Activated T-helper 1 cell treated with anti-CD3 and anti-CD28 coated beads, Interleukin-12 subunit alpha, Interleukin-12 subunit beta, Interleukin-2, Interleukin-4 antibody, amounts not matched to agents 30 ng/mL and 10 ng/mL and 1 ng/mL, durations not matched to agents 14 hours and 24 hours and 36 hours (primary cell): ENCODE measurements around the gene PLIN3. TPM values are rescaled to one million over a fixed set of nuclear protein-coding genes. Genes with fewer than 3 reads are reported as not detected.
"Not testable (repeated sequence)": the region's sequence is repeated elsewhere in the genome, so short reads cannot be mapped to it uniquely, and the experiment has no call there.

ENCODE experiments used
- DNase-seq: peaks from one replicate; pipeline ENCODE4 v3.0.0; 2021; ENCODE audit warnings: low spot score
- H3K27ac Mint-ChIP-seq: one replicate; pipeline ENCODE4 v1.8.0; 2021; ENCODE audit warnings: mild to moderate bottlenecking, mixed read lengths
- H3K27me3 Mint-ChIP-seq: one replicate; pipeline ENCODE4 v1.8.0; 2022; ENCODE audit warnings: mild to moderate bottlenecking, moderate library complexity, mixed read lengths; ENCODE audit not compliant: insufficient read depth
- H3K36me3 Mint-ChIP-seq: one replicate; pipeline ENCODE4 v1.8.0; 2021; ENCODE audit warnings: low read depth, mixed read lengths
- H3K4me1 Mint-ChIP-seq: one replicate; pipeline ENCODE4 v1.8.0; 2021; ENCODE audit warnings: low read depth, mixed read lengths
- H3K4me3 Mint-ChIP-seq: one replicate; pipeline ENCODE4 v1.8.0; 2021; ENCODE audit warnings: mild to moderate bottlenecking, moderate library complexity, mixed read lengths
- H3K9me3 Mint-ChIP-seq: one replicate; pipeline ENCODE4 v1.8.0; 2021; ENCODE audit warnings: mixed read lengths
- intact Hi-C: fragments of 100-400 bp; cut with micrococcal nuclease; formaldehyde crosslinking; loops from one replicate; pipeline ENCODE4 v1.15.1; 2024
- total RNA-seq: library from RNA; stranded (reverse); gene quantifications from 2 replicates; pipeline ENCODE4 v1.2.3, GENCODE V29; 2022

PLIN3 gene
- total RNA-seq, 1 donor from 2014 or later: 33.2 TPM

DNA sequence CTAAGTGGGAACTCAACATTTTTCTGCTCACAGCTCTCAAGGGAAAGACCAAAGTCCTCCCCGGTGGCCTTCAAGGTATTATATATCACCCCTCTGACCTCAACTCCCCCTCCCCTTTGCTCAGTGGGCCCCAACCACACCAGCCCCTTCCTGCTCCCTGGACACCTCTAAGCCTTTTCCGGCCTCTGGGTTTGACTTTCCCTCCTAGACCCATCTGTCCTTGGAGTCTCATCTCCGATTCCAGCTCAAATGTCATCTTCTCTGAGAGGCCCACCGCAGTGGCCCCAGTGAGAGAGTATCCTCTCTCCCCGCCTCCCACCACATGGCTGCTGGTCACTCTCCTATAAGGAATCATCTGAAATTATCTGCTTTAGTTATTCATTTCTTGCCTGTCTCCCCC, 40.9 kb upstream of the PLIN3 start:
- Mint-ChIP-seq H3K9me3 (no peaks in the 10 kb centered on the region), H3K27me3 (no peaks in the 10 kb centered on the region), H3K36me3 (peaks cover 15% of the 10 kb centered on the region), H3K4me3 (peak overlapping the region; percentile 70), H3K4me1 (peaks cover 23% of the 10 kb centered on the region), H3K27ac (peak overlapping the region; percentile 15)
- no peak for DNase-seq
- intact Hi-C loops: no loop called here

DNA sequence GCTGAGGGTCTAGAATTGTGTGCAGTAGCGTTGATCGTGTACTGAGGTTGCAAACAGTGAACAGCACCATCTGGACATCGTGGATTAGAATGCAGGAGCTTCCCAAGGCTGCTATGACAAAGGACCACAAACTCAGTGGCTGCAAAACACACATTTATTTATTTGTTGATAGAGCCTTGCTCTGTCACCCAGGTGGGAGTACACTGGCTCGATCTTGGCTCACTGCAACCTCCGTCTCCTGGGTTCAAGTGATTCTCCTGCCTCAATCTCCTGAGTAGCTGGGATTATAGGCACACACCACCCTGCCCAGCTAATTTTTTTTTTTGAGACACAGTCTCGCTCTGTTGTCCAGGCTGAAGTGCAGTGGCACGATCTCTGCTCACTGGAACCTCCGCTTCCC, 39.5 kb upstream of the PLIN3 start:
- Mint-ChIP-seq H3K9me3 (no peaks in the 10 kb centered on the region), H3K4me1 (peaks cover 10% of the 10 kb centered on the region), H3K4me3 (no peak overlapping the region), H3K27me3 (no peaks in the 10 kb centered on the region), H3K27ac (no peak overlapping the region), H3K36me3 (peaks cover 5% of the 10 kb centered on the region)
- DNase-seq: no peak
- intact Hi-C loops: no loop called here

DNA sequence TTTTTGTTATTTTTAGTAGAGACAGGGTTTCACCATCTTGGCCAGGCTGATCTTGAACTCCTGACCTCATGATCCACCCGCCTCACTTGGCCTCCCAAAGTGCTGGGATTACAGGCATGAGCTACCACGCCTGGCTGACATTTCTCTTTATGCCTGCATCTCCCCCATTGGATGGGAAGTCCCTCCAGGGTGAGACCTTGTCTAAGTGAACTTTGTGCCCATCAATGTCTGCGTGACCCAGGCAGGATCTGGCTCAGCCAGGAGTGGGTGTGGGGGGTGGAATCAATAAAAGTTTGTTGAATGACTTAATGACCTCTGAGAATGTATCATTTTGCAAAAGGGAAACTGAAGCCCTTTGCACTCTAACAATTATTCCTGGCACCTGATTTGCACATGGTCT, 37.0 kb upstream of the PLIN3 start:
- no peaks in the 10 kb centered on the region for H3K36me3 Mint-ChIP-seq
- DNase-seq: no peak
- H3K27ac Mint-ChIP-seq: no peak overlapping the region
- intact Hi-C loops: no loop called here
- no peak overlapping the region for H3K4me3 Mint-ChIP-seq
- no peaks in the 10 kb centered on the region for H3K4me1 Mint-ChIP-seq
- H3K9me3 Mint-ChIP-seq: no peaks in the 10 kb centered on the region
- H3K27me3 Mint-ChIP-seq: no peaks in the 10 kb centered on the region

DNA sequence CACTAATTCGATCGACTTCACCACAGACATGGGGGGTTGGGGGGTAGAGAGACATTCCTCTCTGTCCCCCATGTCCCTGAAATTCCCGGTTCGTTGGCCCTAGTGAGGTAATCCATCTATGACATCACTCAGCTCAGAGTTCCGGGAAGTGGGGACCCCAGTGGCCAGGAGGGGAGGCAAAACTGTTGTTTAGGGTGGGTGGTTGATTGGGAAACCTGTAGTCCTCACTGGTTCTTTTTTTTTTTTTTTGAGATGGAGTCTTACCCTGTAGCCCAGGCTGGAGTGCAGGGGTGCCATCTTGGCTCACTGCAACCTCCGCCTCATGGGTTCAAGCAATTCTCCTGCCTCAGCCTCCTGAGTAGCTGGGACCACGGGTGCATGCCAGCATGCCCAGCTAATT, 35.3 kb upstream of the PLIN3 start, which contains the start of gene ARRDC5:
Gene ARRDC5 (minus strand): TSS at position 101 of the 400 bp plus-strand sequence. CDS start 71 bp downstream, at position 30.
- no peak for DNase-seq
- no peaks in the 10 kb centered on the region for H3K9me3 Mint-ChIP-seq
- no peak within 1 kb of the TSS for H3K27ac Mint-ChIP-seq
- no peaks in the 10 kb centered on the region for H3K4me1 Mint-ChIP-seq
- no peaks in the 10 kb centered on the region for H3K27me3 Mint-ChIP-seq
- intact Hi-C loops: no loop called here
- no peak within 1 kb of the TSS for H3K4me3 Mint-ChIP-seq
- no peaks in the 10 kb centered on the region for H3K36me3 Mint-ChIP-seq

DNA sequence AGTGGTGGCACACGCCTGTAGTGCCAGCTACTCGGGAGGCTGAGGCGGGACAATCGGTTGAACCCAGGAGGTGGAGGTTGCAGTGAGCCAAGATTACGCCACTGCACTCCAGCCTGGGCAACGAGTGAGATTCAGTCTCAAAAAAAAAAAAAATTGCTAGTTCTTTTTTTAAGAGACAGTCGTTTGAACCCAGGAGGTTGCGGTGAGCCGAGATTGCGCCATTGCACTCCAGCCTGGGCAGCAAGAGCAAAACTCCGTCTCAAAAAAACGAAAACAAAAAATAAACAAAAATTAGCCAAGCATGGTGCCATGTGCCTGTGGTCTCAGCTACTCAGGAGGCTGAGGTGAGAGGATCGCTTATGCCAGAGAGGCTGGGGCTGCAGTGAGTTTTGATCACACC, 33.4 kb upstream of the PLIN3 start:
- H3K4me3 Mint-ChIP-seq, H3K36me3 Mint-ChIP-seq, H3K27me3 Mint-ChIP-seq, DNase-seq, H3K27ac Mint-ChIP-seq, intact Hi-C loops, H3K4me1 Mint-ChIP-seq, H3K9me3 Mint-ChIP-seq: not testable (repeated sequence)

DNA sequence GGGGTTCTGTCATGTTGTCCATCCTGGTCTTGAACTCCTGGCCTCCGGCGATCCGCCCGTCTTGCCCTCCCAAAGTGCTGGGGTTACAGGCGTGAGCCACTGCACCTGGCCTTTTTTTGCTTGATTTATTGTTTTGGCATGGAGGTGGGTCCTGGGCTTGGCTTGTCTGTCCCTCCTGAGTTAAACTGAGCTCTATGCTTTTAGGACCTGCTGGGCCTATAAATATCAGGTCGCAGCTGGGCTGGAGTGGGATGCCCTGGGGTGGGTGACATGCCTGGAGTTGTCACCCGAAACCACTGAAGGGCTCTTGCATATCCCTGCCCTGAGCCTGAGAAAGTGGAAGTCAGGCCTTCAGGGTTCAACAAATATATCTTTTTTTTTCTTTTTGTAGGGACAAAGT, 29.7 kb upstream of the PLIN3 start:
- peaks cover 1% of the 10 kb centered on the region for H3K27me3 Mint-ChIP-seq
- H3K36me3 Mint-ChIP-seq: no peaks in the 10 kb centered on the region
- H3K9me3 Mint-ChIP-seq: no peaks in the 10 kb centered on the region
- DNase-seq: no peak
- no peak overlapping the region for H3K27ac Mint-ChIP-seq
- intact Hi-C loops: no loop called here
- no peak overlapping the region for H3K4me3 Mint-ChIP-seq
- H3K4me1 Mint-ChIP-seq: no peaks in the 10 kb centered on the region

DNA sequence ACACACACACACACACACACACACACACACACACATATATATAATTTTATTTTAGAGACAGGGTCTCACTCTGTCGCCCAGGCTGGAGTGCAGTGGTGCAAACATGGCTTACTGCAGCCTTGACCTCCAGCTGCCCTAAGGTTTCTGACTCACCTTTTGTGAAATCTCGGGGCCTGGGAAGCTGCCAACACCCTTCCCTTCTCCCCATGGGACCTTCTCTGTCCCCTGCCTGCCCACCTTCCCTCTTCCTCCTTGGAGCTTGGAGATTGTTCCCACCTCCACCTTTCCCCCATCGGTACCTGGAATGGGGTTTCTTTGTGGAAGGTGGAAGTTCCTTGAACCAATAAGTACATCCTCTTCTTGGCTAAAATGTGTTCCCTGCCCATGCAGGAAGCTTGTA, 28.9 kb upstream of the PLIN3 start:
- no peaks in the 10 kb centered on the region for H3K36me3 Mint-ChIP-seq

DNA sequence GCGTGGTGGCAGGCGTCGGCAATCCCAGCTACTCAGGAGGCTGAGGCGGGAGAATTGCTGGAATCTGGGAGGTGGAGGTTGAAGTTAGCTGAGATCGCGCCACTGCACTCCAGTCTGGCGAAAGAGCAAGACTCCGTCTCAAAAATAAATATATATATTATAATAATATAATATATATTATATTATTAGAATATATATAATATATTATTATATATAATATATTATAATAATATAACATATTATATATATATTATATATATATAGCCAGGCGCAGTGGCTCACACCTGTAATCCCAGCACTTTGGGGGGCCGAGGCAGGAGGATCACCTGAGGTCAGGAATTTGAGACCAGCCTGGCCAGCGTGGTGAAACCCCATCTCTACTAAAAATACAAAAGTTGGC, 25.5 kb upstream of the PLIN3 start:
- H3K36me3 Mint-ChIP-seq, intact Hi-C loops, H3K4me3 Mint-ChIP-seq, H3K27ac Mint-ChIP-seq, H3K4me1 Mint-ChIP-seq, H3K27me3 Mint-ChIP-seq, H3K9me3 Mint-ChIP-seq, DNase-seq: not testable (repeated sequence)

More for the DNA sequence above, 28.9 kb upstream of the PLIN3 start:
- H3K27me3 Mint-ChIP-seq: peaks cover 1% of the 10 kb centered on the region
- no peak overlapping the region for H3K4me3 Mint-ChIP-seq
- no peak for DNase-seq
- intact Hi-C loops: no loop called here
- H3K27ac Mint-ChIP-seq: no peak overlapping the region
- H3K9me3 Mint-ChIP-seq: no peaks in the 10 kb centered on the region
- H3K4me1 Mint-ChIP-seq: no peaks in the 10 kb centered on the region

DNA sequence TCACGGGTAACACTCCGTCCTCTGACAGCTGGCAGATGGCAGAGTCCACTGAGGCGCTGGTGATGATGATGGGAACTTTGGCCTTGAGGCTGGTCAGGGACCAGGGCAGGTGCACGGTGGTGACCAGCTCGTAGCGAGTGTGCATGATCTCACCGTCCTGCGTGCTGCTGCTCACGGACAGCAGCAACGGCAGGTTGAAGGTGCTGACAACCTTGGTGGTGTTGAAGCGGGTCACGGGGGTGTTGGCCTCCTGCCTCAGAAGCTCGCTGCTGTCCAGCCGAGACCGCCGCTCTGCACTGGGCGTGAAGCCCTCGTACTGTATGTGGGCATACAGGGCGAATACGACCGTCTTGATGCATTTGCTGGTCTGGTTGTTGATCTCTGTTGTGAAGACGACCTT, 23.6 kb upstream of the PLIN3 start:
- intact Hi-C loops: no loop called here
- H3K9me3 Mint-ChIP-seq: no peaks in the 10 kb centered on the region
- no peak for DNase-seq

DNA sequence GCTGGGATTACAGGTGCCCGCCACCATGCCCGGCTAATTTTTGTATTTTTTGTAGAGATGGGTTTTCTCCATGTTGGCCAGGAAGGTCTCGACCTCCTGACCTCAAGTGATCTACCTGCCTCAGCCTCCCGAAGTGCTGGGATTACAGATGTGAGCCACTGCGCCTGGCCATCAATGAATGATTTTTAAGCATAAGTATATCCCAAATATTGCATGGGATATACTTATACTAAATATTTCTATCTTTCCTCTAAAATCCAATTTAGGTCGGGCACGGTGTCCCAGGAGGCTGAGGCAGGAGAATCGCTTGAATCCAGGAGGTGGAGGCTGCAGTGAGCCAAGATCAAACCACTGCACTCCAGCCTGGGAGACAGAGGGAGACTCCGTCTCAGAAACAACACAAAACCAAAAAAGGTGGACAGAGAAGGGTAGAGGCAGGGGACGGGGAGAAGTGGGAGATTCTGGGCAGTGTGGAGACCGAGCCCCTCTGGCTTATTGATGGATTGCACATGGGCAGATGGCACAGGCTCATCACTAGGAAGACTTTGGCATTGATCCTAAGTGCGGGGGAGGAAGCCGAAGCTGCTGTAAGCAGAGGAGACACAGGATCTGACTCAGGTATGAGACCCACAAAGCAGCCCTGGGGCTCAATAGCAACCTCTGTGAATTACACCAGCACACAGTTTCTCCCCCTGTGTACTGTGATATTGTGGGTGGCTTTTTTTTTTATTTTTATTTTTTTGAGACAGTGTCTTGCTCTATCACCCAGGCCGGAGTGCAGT, 21.8 kb upstream of the PLIN3 start:
- Mint-ChIP-seq H3K27ac (no peak overlapping the region), H3K9me3 (no peaks in the 10 kb centered on the region), H3K4me3 (no peak overlapping the region), H3K27me3 (no peaks in the 10 kb centered on the region), H3K4me1 (no peaks in the 10 kb centered on the region), H3K36me3 (no peaks in the 10 kb centered on the region)
- no peak for DNase-seq
- intact Hi-C loops: no loop called here

More for the DNA sequence above, 23.6 kb upstream of the PLIN3 start:
- Mint-ChIP-seq H3K27me3 (peaks cover 1% of the 10 kb centered on the region), H3K4me1 (no peaks in the 10 kb centered on the region), H3K27ac (no peak overlapping the region), H3K4me3 (no peak overlapping the region), H3K36me3 (no peaks in the 10 kb centered on the region)

DNA sequence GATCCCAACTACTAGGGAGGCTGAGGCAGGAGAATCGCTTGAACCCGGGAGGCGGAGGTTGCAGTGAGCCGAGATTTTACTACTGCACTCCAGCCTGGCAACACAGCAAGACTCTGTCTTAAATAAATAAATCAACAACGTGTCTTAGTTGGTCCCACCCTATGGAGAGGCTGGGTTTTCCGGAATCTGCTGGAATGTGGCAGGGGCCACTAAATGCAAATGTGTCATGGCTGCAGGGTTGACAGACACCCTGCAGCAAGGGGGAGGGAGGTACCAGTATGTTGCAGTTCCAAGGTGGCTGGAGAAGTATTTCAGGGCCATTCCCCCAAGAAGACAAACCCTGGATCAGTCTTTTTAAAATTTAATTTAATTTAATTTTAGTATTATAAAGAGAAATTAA, 20.3 kb upstream of the PLIN3 start:
- H3K4me3 Mint-ChIP-seq, intact Hi-C loops, H3K9me3 Mint-ChIP-seq, DNase-seq, H3K27ac Mint-ChIP-seq, H3K27me3 Mint-ChIP-seq, H3K4me1 Mint-ChIP-seq, H3K36me3 Mint-ChIP-seq: not testable (repeated sequence)

DNA sequence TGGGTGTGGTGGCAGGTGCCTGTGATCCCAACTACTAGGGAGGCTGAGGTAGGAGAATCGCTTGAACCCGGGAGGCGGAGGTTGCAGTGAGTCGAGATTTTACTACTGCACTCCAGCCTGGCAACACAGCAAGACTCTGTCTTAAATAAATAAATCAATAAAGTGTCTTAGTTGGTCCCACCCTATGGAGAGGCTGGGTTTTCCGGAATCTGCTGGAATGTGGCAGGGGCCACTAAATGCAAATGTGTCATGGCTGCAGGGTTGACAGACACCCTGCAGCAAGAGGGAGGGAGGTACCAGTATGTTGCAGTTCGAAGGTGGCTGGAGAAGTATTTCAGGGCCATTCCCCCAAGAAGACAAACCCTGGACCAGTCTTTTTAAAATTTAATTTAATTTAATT, 17.5 kb upstream of the PLIN3 start:
- H3K27ac Mint-ChIP-seq, H3K36me3 Mint-ChIP-seq, H3K9me3 Mint-ChIP-seq, DNase-seq, H3K4me3 Mint-ChIP-seq, H3K4me1 Mint-ChIP-seq, intact Hi-C loops, H3K27me3 Mint-ChIP-seq: not testable (repeated sequence)

DNA sequence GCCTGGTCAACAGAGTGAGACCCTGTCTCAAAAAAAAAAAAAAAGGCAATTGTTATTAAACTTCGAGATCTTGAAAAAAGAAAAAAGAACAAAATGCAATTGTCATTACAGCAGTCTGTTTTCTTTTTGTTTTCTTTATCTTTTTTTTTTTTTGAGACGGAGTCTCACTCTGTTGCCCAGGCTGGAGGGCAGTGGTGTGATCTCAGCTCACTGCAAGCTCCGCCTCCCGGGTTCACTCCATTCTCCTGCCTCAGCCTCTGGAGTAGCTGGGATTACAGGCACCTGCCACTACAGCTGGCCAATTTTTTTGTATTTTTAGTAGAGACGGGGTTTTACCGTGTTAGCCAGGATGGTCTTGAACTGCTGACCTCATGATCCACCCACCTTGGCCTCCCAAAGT, 15.4 kb upstream of the PLIN3 start:
- intact Hi-C loops, H3K4me1 Mint-ChIP-seq, H3K36me3 Mint-ChIP-seq, H3K9me3 Mint-ChIP-seq, H3K4me3 Mint-ChIP-seq, H3K27me3 Mint-ChIP-seq, H3K27ac Mint-ChIP-seq, DNase-seq: not testable (repeated sequence)

DNA sequence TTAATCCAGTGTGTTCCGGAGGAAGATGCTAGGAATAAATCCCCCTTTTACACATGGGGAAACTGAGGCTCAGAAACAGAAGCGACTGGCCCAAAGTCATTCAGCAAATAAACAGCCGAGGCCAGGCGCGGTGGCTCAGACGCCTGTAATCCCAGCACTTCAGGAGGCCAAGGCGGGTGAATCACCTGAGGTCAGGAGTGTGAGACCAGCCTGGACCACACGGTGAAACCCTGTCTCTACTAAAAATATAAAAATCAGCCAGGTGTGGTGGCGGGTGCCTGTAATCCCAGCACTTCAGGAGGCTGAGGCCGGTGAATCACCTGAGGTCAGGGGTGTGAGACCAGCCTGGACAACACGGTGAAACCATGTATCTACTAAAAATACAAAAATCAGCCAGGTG, 11.6 kb upstream of the PLIN3 start:
- Mint-ChIP-seq H3K4me1 (no peaks in the 10 kb centered on the region), H3K4me3 (no peak overlapping the region), H3K36me3 (no peaks in the 10 kb centered on the region), H3K27me3 (peaks cover 2% of the 10 kb centered on the region), H3K9me3 (no peaks in the 10 kb centered on the region), H3K27ac (no peak overlapping the region)
- intact Hi-C loops: no loop called here
- DNase-seq: no peak
